Right renal pelvis (tissue), 4 donors: ENCODE data around the gene PLEKHH1. TPM values are rescaled to one million over a fixed set of nuclear protein-coding genes. Genes with fewer than 3 reads are reported as not detected.

Experiments
- DNase-seq, 4 donors: peaks; one replicate each; pipeline ENCODE4 v3.0.0-alpha.2; 2013; ENCODE audit warnings: low read depth in 4 of 4, low spot score in 3 of 4, missing footprints in 1 of 4
- polyA plus RNA-seq, 4 donors: library from polyadenylated mRNA; unstranded; fragments of 120-200 nt; gene quantifications; one replicate each; pipeline ENCODE4 v1.2.1, GENCODE V29; 2013; ENCODE audit not compliant: insufficient read length in 4 of 4

PLEKHH1 gene
- polyA plus RNA-seq, 4 donors = 38.2 to 60.9 (median 41.4) TPM

GRCh38 chr14:67508956-67509355 is 24.1 kb upstream of the PLEKHH1 start:
- no peak for DNase-seq

GRCh38 chr14:67510121-67510520 is 23.0 kb upstream of the PLEKHH1 start:
- DNase-seq = no peak

- DNase-seq = no peak
These were observed 22.3 kb upstream of the PLEKHH1 start for GRCh38 chr14:67510836-67511235.

GRCh38 chr14:67512463-67513310 is 20.4 kb upstream of the PLEKHH1 start:
- DNase-seq = no peak

- no peak for DNase-seq
These were observed 19.4 kb upstream of the PLEKHH1 start for GRCh38 chr14:67513631-67514108.

GRCh38 chr14:67514203-67514607 is 18.9 kb upstream of the PLEKHH1 start:
- DNase-seq = no peak

GRCh38 chr14:67514650-67515385 is 18.3 kb upstream of the PLEKHH1 start:
- DNase-seq = no peak

GRCh38 chr14:67515386-67516079 is 17.6 kb upstream of the PLEKHH1 start:
- no peak for DNase-seq

- DNase-seq = no peak
These were observed 16.4 kb upstream of the PLEKHH1 start for GRCh38 chr14:67516676-67517075.

- no peak for DNase-seq
These were observed 16.0 kb upstream of the PLEKHH1 start for GRCh38 chr14:67517083-67517482.

GRCh38 chr14:67519406-67519805 is 13.7 kb upstream of the PLEKHH1 start:
- DNase-seq = no peak

- no peak for DNase-seq
These were observed 12.6 kb upstream of the PLEKHH1 start for GRCh38 chr14:67520482-67520881.

GRCh38 chr14:67522270-67522669 is 10.8 kb upstream of the PLEKHH1 start:
- DNase-seq = no peak

GRCh38 chr14:67523764-67524633 is 9.1 kb upstream of the PLEKHH1 start:
- no peak for DNase-seq

GRCh38 chr14:67524634-67524963 is 8.5 kb upstream of the PLEKHH1 start:
- DNase-seq = no peak

GRCh38 chr14:67525389-67525788 is 7.7 kb upstream of the PLEKHH1 start:
- no peak for DNase-seq

- DNase-seq = no peak
These were observed 6.9 kb upstream of the PLEKHH1 start for GRCh38 chr14:67526181-67526580.

GRCh38 chr14:67526676-67527459 is 6.2 kb upstream of the PLEKHH1 start:
- DNase-seq = no peak

GRCh38 chr14:67527756-67528155 is 5.3 kb upstream of the PLEKHH1 start:
- no peak for DNase-seq

- no peak for DNase-seq
These were observed 4.8 kb upstream of the PLEKHH1 start for GRCh38 chr14:67528276-67528675.
